Immature natural killer cell (primary cell): ENCODE data around the gene HOXA9. TPM values are rescaled to one million over a fixed set of nuclear protein-coding genes. Genes with fewer than 3 reads are reported as not detected.

Experiments used
- DNase-seq, 3 donors: peaks; one replicate each; pipeline ENCODE4 v3.0.0; 2022; ENCODE audit warnings: mixed read lengths in 1 of 3
- H3K27ac Mint-ChIP-seq, 6 donors: one replicate each; pipeline ENCODE4 v1.8.0; 2020; ENCODE audit warnings: mixed read lengths in 6 of 6, mild to moderate bottlenecking in 5 of 6, inconsistent platforms in 4 of 6, moderate library complexity in 3 of 6
- H3K27me3 Mint-ChIP-seq, 3 donors: one replicate each; pipeline ENCODE4 v1.8.0; 2020 to 2021; ENCODE audit warnings: low read depth in 3 of 3, mild to moderate bottlenecking in 3 of 3, mixed read lengths in 3 of 3, moderate library complexity in 3 of 3, inconsistent platforms in 1 of 3
- H3K36me3 Mint-ChIP-seq, 3 donors: one replicate each; pipeline ENCODE4 v1.8.0; 2020; ENCODE audit warnings: mixed read lengths in 3 of 3, inconsistent platforms in 2 of 3, mild to moderate bottlenecking in 2 of 3
- H3K4me1 Mint-ChIP-seq, 2 donors: one replicate each; pipeline ENCODE4 v1.8.0; 2020; ENCODE audit warnings: inconsistent platforms in 2 of 2, mild to moderate bottlenecking in 2 of 2, mixed read lengths in 2 of 2, moderate library complexity in 1 of 2
- H3K4me3 Mint-ChIP-seq, 5 donors: one replicate each; pipeline ENCODE4 v1.8.0; 2020; ENCODE audit warnings: mild to moderate bottlenecking in 5 of 5, mixed read lengths in 5 of 5, inconsistent platforms in 3 of 5, moderate library complexity in 3 of 5
- H3K9me3 Mint-ChIP-seq, 6 donors: one replicate each; pipeline ENCODE4 v1.8.0; 2020; ENCODE audit warnings: mild to moderate bottlenecking in 6 of 6, mixed read lengths in 6 of 6, inconsistent platforms in 4 of 6, moderate library complexity in 3 of 6
- polyA plus RNA-seq, 3 donors: library from polyadenylated mRNA; unstranded; fragments of 300-500 nt; fragmentation: Illumina TruSeq; gene quantifications; one replicate each; pipeline ENCODE4 v1.2.3, GENCODE V29; 2021

The HOXA9 gene
- polyA plus RNA-seq, 3 donors from 2014 or later: 1.6 to 3.1 (median 1.8) TPM

DNA sequence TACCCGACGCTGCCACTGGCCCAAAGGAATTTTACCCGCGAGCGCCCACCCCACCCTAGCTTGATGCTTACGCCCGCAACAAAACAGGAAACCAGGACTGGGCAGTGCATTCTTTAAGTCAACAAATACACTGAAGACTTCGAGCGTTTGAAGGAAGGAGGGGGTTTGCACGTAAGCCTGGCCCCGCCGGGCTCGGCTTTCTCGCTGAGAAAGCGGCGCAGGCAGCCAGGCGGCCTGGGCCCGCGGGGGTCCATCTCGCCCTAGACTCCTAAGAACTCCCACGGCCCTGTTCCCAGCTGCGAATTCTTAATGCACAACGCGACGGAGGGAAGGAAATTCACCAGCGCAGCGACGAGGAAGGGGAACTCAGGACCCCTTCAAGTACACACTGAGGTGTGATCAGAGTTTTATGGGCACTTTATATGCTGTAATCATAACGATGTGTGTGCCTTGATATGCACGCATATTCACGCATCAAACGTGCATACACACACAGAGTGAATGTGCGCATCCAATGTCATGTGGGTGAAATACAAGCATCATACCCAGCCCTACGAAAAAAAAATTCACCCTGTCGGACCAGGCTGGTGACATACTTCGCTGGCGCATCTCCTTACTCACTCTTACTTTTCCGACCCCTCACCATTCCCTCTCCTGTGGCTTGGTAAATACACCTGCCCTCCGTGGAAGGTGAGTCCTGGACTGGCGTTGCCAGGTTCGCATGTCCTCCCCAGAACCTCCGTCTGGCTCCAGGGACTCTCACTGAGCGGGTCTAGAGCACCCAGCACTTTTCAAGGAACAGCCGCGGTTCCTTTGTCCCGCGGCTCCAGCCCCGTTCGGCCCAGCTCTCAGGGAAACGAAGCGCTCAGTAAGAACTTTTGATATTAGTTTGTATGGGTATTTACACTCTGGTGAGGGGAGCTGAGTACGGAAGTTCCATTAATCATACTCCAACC, 40.3 kb upstream of the HOXA9 start:
- DNase-seq: no peak
- H3K4me1 Mint-ChIP-seq: peaks cover 34 to 39% of the 10 kb centered on the region in 2 donors
- H3K4me3 Mint-ChIP-seq: peak overlapping the region in 4 of 5 donors; percentile 18 to 56 (median 50)
- peaks cover 43 to 80% (median 67%) of the 10 kb centered on the region in 3 donors for H3K27me3 Mint-ChIP-seq
- H3K27ac Mint-ChIP-seq: no peak overlapping the region
- H3K9me3 Mint-ChIP-seq: peaks cover 0 to 3% (median 0%) of the 10 kb centered on the region in 6 donors
- no peaks in the 10 kb centered on the region for H3K36me3 Mint-ChIP-seq

DNA sequence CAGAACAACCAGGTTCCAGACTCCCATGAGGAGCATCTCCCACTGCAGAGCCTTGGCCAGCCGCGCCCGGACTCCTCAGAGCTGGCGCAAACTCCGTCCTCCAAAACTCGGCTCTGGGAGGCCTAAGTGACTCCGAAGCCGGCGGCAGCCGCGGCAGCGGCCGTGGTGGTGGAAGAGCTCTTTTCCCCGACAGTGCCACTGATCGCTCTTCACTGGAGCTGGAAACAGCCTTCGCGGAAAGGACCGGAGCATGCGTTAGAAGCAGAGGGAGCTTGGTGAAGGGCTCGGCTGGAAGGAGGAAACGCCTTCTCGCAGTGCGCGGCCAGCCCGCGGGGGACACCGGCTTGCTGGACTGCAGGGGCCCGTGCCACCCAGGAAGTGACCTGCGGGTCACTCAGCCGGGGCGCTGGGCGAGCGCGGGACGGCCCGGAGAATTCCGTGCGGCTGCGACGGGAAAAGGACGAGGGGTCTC, 39.5 kb upstream of the HOXA9 start:
- no peak for DNase-seq
- H3K27ac Mint-ChIP-seq: no peak overlapping the region
- no peaks in the 10 kb centered on the region for H3K36me3 Mint-ChIP-seq
- peaks cover 0 to 3% (median 0%) of the 10 kb centered on the region in 6 donors for H3K9me3 Mint-ChIP-seq
- H3K4me1 Mint-ChIP-seq: peaks cover 33 to 40% of the 10 kb centered on the region in 2 donors
- H3K27me3 Mint-ChIP-seq: peaks cover 36 to 78% (median 68%) of the 10 kb centered on the region in 3 donors
- H3K4me3 Mint-ChIP-seq: peak overlapping the region in 4 of 5 donors; percentile 40 to 61 (median 52)

DNA sequence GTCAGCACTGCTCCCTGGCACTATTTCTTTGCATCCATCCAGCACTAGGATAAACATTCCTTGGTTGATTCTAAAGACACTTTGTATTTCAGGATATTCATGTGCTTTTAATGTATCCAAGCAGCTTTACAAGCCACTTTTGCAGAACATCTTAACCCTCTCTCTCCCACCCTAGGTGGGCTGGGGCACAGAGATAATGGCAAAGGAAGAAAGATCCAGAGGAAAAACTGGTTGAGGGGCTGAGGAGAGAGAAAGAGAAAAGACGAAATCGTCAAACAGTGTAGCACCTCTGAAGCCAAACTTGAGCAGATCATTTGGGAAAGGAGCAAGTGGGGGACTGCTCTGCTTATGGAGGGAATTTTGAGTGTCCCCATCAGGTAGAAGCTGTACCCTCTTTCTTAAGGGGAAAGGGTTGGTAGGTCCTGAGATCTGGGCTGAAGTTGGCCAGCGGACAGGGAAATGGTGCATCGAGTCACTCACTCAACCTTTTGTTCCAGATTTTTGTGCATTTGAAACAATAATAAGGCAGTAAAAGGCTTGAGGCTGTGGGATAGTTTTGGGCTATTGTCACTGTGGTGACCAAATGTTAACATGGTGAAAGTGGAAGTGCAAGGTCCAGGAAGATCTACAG, 38.7 kb upstream of the HOXA9 start:
- Mint-ChIP-seq H3K4me3 (peak overlapping the region in 2 of 5 donors; percentile 12 to 57), H3K27ac (no peak overlapping the region)

DNA sequence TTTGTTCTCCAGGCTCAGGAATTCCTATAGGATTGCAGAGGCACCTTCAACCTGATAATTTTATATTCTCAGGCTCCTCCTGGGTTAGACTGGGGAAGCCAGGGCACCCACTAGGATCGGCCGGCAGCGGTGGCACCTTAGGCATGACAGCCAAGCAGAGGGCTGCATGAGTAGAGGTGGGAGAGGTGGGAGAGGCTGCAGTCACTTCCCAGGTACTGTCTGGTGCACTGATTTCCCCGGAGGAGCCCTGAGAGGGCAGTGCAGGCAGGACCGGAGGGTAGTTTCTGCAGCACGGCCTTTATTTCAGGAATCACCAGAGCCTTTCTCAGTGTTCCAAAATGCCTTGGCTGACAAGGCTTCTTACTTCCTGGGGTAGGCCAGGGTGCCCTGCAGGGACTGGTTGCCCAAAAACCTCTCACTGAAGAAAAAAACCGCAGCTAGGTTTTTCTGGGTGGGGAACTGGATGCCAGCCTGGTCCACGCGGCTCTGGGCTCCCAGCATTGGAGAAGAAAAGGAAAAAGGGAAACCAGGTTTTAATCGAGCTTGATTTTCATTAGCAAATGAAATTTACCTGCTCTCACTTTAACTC, 38.1 kb upstream of the HOXA9 start:
- Mint-ChIP-seq H3K4me1 (peaks cover 36 to 44% of the 10 kb centered on the region in 2 donors), H3K27ac (no peak overlapping the region), H3K4me3 (peak overlapping the region in 1 of 5 donors; percentile 27)

More for the DNA sequence above, 38.7 kb upstream of the HOXA9 start:
- H3K27me3 Mint-ChIP-seq: peaks cover 34 to 78% (median 67%) of the 10 kb centered on the region in 3 donors
- peaks cover 34 to 43% of the 10 kb centered on the region in 2 donors for H3K4me1 Mint-ChIP-seq
- peaks cover 0 to 3% (median 0%) of the 10 kb centered on the region in 6 donors for H3K9me3 Mint-ChIP-seq
- no peaks in the 10 kb centered on the region for H3K36me3 Mint-ChIP-seq
- no peak for DNase-seq

DNA sequence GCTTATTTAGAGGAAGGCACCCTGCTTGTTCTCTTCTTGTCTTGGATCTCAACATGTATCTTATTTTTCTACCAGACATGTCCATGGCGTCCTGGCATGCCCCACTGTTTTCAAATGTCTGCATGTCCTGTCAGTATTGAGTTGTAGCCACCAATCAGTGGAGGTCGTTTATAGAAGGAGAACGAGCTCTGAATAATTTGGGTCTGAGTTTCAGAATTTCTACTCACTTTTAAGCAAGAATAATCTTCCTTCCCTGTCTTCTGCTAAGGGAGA, 37.5 kb upstream of the HOXA9 start:
- no peak overlapping the region for H3K27ac Mint-ChIP-seq
- H3K4me3 Mint-ChIP-seq: peak overlapping the region in 2 of 5 donors; percentile 6 to 27
- no peaks in the 10 kb centered on the region for H3K36me3 Mint-ChIP-seq
- H3K27me3 Mint-ChIP-seq: peaks cover 41 to 87% (median 75%) of the 10 kb centered on the region in 3 donors
- peaks cover 0 to 3% (median 0%) of the 10 kb centered on the region in 6 donors for H3K9me3 Mint-ChIP-seq
- H3K4me1 Mint-ChIP-seq: peaks cover 39 to 51% of the 10 kb centered on the region in 2 donors
- DNase-seq: no peak

More for the DNA sequence above, 38.1 kb upstream of the HOXA9 start:
- Mint-ChIP-seq H3K9me3 (peaks cover 0 to 3% (median 0%) of the 10 kb centered on the region in 6 donors), H3K27me3 (peaks cover 37 to 81% (median 72%) of the 10 kb centered on the region in 3 donors), H3K36me3 (no peaks in the 10 kb centered on the region)
- no peak for DNase-seq

DNA sequence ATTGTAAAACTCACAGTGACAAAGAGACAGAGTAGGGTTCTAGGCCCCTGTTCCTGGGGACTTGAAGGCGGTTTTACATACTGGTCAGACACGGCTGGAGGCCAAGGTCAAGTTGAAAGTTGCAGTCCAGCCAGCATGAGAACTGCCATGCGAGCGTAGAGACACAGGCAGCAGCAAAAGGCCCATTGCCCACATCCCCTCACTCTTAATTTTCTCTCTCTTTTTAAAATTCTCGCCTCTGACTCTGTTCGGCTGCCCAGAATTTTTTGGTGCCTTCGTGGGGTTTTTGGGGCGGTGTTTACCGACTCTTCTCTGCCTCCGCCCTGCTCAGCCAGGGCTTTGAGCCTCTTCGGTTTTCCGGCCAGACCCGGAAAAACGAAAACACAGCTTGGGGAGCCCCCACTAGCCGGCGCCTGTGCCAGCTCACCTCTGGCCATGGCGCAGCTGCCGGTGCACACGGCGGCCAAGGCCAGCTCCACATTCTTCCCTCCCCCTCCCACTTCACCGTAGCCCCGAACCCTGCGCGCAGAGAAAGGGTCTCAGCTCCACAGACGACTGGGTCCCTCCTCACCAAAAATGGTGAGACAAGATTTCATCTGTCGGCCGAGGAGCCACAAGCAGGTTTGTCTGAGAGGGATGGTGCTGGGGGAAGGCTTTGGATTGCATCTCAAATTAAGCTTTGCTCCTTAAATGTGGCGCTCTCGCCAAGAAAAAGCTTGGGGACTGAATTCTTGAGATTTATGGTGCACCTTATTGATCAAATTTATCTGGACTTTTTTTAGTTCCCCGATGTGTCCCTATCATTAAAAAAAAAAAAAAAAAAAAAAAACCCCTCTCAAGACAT, 36.9 kb upstream of the HOXA9 start:
- Mint-ChIP-seq H3K27me3 (peaks cover 42 to 87% (median 76%) of the 10 kb centered on the region in 3 donors), H3K27ac (no peak overlapping the region), H3K4me3 (peak overlapping the region in 3 of 5 donors; percentile 8 to 39 (median 38)), H3K4me1 (peaks cover 39 to 53% of the 10 kb centered on the region in 2 donors), H3K9me3 (peaks cover 0 to 2% (median 0%) of the 10 kb centered on the region in 6 donors), H3K36me3 (no peaks in the 10 kb centered on the region)
- DNase-seq: no peak

DNA sequence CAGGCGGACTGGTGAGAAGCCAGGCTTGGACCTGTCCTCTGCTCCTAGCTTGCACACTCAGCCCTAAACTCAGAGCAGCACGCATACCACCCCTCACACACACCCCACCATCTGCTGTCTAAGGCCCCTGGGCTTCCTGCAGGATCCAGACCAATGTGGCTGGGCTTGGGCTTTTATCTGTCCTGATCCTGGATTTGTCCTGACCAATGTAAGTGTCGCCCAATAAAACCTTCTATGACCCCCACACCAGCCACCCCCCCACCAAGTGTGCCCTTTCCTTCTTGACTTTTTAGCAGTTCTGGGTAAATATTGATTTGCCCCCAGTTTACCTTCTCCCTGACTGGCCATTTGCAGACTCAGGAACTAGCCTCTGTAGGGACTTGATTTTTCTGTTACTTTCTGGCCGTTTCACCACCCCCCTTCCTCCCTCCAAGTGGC, 36.3 kb upstream of the HOXA9 start:
- no peak overlapping the region for H3K27ac Mint-ChIP-seq
- DNase-seq: no peak
- H3K27me3 Mint-ChIP-seq: peaks cover 42 to 88% (median 79%) of the 10 kb centered on the region in 3 donors
- H3K4me3 Mint-ChIP-seq: peak overlapping the region; percentile 70 to 85 (median 79)
- H3K4me1 Mint-ChIP-seq: peaks cover 39 to 53% of the 10 kb centered on the region in 2 donors
- H3K36me3 Mint-ChIP-seq: no peaks in the 10 kb centered on the region
- no peaks in the 10 kb centered on the region for H3K9me3 Mint-ChIP-seq

DNA sequence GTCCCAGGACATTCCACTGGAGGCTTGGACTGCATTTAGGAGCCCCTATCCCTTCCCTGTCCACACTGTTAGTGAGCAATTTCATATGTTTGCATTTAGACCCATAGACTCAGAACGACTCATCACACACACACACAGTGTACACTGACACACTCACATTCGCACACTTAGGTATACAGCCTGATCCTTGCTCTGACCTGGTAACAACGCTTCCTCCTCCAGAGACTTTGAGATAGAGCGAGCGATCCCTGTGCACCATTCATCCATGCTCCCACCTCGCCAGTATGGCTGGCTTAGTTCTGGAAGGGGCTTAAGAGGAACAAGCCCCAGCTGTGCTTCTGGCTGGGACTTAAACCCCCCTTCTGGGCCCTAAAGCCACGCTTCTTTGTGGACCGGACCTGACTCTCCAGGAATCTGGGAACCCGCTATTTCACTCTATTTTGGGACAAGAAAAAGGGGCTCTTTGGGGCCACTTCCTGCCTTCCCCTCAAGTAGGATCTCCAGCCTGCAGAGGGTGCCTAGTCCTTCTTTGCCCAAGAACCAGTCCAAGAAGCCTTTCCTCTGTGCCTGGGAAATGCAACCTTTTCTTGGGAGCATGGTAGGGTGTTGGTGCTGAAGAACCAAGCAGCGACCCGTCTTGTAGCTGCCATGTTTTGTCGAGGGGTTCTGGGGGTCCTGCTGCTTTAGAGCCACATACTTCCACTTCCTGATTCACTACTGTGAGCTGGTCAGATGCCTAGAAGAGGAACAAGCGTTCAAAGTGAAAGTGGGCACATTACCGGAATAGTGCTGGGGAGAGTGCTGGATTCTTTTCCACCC, 35.6 kb upstream of the HOXA9 start:
- peaks cover 40 to 84% (median 80%) of the 10 kb centered on the region in 3 donors for H3K27me3 Mint-ChIP-seq
- H3K36me3 Mint-ChIP-seq: no peaks in the 10 kb centered on the region
- peak overlapping the region; percentile 70 to 85 (median 79) for H3K4me3 Mint-ChIP-seq
- H3K9me3 Mint-ChIP-seq: no peaks in the 10 kb centered on the region
- H3K4me1 Mint-ChIP-seq: peaks cover 39 to 52% of the 10 kb centered on the region in 2 donors
- peak overlapping the region in 1 of 6 donors; percentile 27 for H3K27ac Mint-ChIP-seq
- DNase-seq: no peak

DNA sequence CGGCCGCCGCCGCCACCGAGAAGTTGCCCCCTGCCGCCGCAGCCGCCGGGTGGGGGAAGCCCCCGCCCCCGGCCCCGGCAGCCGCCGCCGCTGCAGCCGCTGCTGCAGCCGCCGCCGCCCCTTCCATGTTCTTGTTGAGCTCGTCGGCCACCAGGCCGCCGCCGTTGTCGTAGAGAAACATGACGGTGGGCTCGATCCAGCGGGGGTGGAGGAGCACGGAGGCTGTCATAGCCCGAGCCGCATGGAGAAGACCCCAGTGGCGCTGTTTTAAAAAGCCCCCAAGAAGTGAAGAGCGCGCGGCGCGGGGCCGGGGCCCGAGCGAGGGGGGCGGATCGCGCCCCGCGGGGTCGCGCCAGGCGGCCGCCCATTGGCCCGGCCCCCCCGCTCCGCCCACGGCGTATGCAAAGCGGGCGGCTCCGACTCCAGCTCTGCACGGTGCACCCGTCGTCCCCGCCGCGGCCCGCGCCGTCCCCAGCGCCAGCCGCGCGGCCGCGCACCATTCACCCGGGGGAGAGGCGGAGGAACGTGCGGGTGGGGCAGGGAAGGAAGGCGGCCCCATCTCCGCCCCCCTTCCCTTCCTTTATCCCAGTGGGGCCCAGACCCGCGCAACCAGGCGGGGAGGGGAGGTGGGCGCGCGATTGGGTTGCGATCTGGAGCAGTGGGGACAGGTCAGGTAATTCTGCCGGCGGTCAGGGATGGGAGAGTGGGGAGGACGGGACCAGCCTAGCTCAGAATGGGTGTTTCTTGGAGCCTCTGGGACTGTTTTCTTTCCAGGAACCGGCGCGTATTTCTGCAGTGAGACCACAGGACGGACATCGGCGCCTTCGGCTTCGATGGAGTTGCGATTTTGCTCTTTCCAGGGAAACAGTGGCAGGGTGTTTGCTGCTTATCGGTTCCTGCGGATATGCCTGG, 34.8 kb upstream of the HOXA9 start, which contains the start of gene HOXA13:
HOXA13 (minus strand) TSS at position 243 of the 912 bp plus-strand sequence; CDS start at position 229, 14 bp downstream.
- no peaks in the 10 kb centered on the region for H3K36me3 Mint-ChIP-seq
- peak within 1 kb of the TSS in 1 of 6 donors; percentile 63 for H3K27ac Mint-ChIP-seq
- peak in 2 of 3 donors; percentile 44 to 49 for DNase-seq
- peak within 1 kb of the TSS; percentile 82 to 92 (median 87) for H3K4me3 Mint-ChIP-seq
- H3K4me1 Mint-ChIP-seq: peaks cover 35 to 43% of the 10 kb centered on the region in 2 donors
- peaks cover 36 to 84% (median 79%) of the 10 kb centered on the region in 3 donors for H3K27me3 Mint-ChIP-seq
- H3K9me3 Mint-ChIP-seq: no peaks in the 10 kb centered on the region

DNA sequence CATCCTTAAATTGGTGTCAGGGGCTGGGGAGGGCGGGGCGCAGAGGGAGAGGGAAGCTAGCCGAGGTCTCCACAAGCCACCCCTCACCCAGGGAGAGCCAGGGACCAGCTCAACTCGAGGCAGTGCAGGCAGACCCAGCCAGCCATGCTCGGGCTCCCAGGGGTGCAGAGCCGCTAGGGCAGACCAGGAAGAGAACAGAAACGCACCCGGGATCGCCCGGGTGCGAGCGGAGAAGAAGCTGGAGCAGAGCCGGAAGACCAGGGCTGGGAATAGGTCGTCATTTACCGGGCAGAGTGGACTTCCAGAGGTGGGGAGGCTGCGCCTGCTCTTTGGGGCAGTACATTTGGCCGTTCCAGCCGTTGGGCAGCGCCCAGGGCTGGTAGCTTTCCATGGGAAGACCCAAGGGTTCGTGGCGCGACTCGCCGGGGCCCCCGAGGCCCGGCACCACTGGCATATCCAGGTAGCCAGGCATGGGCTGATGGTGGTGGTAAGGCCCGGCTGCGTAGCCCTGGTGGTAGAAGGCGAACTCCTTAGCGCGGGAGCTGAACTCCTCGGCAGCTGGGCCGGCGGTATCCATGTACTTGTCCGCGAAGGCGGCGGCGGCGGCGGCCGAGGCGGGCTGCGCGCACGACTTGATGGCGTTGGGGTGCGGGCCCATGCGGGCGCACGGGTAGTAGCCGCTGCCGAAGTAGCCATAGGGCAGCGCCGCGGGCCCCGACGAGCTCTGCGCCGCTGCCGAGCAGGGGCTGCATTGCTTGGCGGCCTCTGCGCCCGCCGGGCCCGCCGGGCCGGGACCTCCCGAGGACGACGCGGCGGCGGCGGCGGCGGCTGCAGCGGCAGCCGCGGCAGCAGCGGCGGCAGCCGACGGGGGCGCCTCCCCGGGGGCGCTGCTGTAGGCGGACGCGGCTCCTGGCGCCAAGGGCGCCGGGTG, 33.8 kb upstream of the HOXA9 start:
- Mint-ChIP-seq H3K4me3 (peak overlapping the region; percentile 45 to 80 (median 63)), H3K27ac (peak overlapping the region in 1 of 6 donors; percentile 63), H3K4me1 (peaks cover 28 to 37% of the 10 kb centered on the region in 2 donors), H3K27me3 (peaks cover 37 to 84% (median 78%) of the 10 kb centered on the region in 3 donors), H3K36me3 (no peaks in the 10 kb centered on the region), H3K9me3 (no peaks in the 10 kb centered on the region)
- DNase-seq: no peak
